Heart left ventricle (tissue), 13 donors: ENCODE data around the gene SDR39U1.

Experiments used
- CTCF ChIP-seq, 12 donors: fragments of 200-600 bp; sonication (generic) in 4 of 12; IDR thresholded peaks; one replicate each; pipeline versions ENCODE4 v1.5.0 to v1.8.0; 2018 to 2022; ENCODE audit warnings: antibody characterized with exemption in 12 of 12, mild to moderate bottlenecking in 5 of 12
- POLR2A ChIP-seq, 2 donors: fragments of 450-650 bp; IDR thresholded peaks; one replicate each; pipeline ENCODE4 v1.6.1; 2017; ENCODE audit warnings: antibody characterized with exemption in 2 of 2, mild to moderate bottlenecking in 2 of 2, moderate library complexity in 2 of 2
- donor health status: ischemic (EF 13 %, LVEDD 7.1; RV severe dilation, severe dysfunction).
- donor health status: DM: no; HTN: yes; CAD: no.
- donor health status: DM: no; HTN: no; CAD: no.
- donor health status: ischemic (EF 25% LVEDD 6.9; RV normal size, moderate dysfunction).
- donor health status: ischemic (EF 25% LVEDD 5.7; RV mildly dilated, moderate dysfunction).
- donor health status: ischemic (EF 35%, LVEDD 5.7; RV mildly dilated, moderate dysfunction).
- donor health status: nonischemic (EF 11% LVEDD 7.7; RV severe dilation, severe dysfunction).
- donor health status: DM: yes; HTN: yes; CAD: no.
- donor health status: PGD.
- donor health status: ischemic (EF 29% LVEDD 5.4; RV normal size, mild dysfunction).
- donor health status: nonischemic (EF 23%, LVEDD 6.1; RV moderate dilation, normal function).

- TF ChIP-seq CTCF (IDR thresholded peaks at IDR 0.05) (peak in 1 of 12 donors; percentile 1), POLR2A (IDR thresholded peaks at IDR 0.05) (peak; percentile 23 to 96)
Observed at GRCh38 chr14:24429395-24430142, 13.0 kb downstream of the SDR39U1 start, which contains the start of the genes CBLN3 and KHNYN.
